MM.1S (cell line): ENCODE data around the gene ITSN1.

Experiments used
- DNase-seq: peaks from one replicate; pipeline ENCODE4 v3.0.0-alpha.2; 2015
- H2AFZ ChIP-seq: fragments of 300-600 bp; sonication (generic); 2 replicates; pipeline ENCODE4 v1.6.0; 2016; ENCODE audit warnings: antibody characterized with exemption, low read length
- H3F3A ChIP-seq: fragments of 300-600 bp; sonication (generic); 2 replicates; pipeline ENCODE4 v1.6.1; 2016; ENCODE audit warnings: mild to moderate bottlenecking, antibody characterized with exemption, low read length, moderate library complexity, mixed read lengths; ENCODE audit not compliant: insufficient read depth
- H3K27ac ChIP-seq: fragments of 300-600 bp; sonication (generic); 2 replicates; pipeline ENCODE4 v1.5.1; 2016; ENCODE audit warnings: mild to moderate bottlenecking, low read length
- H3K27me3 ChIP-seq: fragments of 300-600 bp; sonication (generic); replicated peaks from 2 replicates; pipeline ENCODE4 v1.6.0; 2016; ENCODE audit warnings: low read length; ENCODE audit not compliant: insufficient read depth
- H3K36me3 ChIP-seq: fragments of 300-600 bp; sonication (generic); replicated peaks from 2 replicates; pipeline ENCODE4 v1.6.1; 2016; ENCODE audit warnings: mild to moderate bottlenecking, low read length, mixed read lengths; ENCODE audit not compliant: insufficient read depth
- H3K4me1 ChIP-seq: fragments of 300-600 bp; sonication (generic); 2 replicates; pipeline ENCODE4 v1.6.1; 2016; ENCODE audit warnings: low read length, mixed read lengths
- H3K4me2 ChIP-seq: fragments of 300-600 bp; sonication (generic); 2 replicates; pipeline ENCODE4 v1.6.0; 2016; ENCODE audit warnings: low read depth, low read length
- H3K4me3 ChIP-seq: fragments of 300-600 bp; sonication (generic); 2 replicates; pipeline ENCODE4 v1.5.1; 2016; ENCODE audit warnings: low read length, mixed read lengths
- H3K79me2 ChIP-seq: fragments of 300-600 bp; sonication (generic); 2 replicates; pipeline ENCODE4 v1.6.1; 2016; ENCODE audit warnings: mixed run types, low read length, mixed read lengths
- H3K9ac ChIP-seq: fragments of 300-600 bp; sonication (generic); 2 replicates; pipeline ENCODE4 v1.6.1; 2016; ENCODE audit warnings: low read length, mixed read lengths
- H3K9me2 ChIP-seq: fragments of 300-600 bp; sonication (generic); replicated peaks from 2 replicates; pipeline ENCODE4 v1.6.1; 2016; ENCODE audit warnings: mild to moderate bottlenecking, low read length, mixed read lengths; ENCODE audit not compliant: insufficient read depth
- H3K9me3 ChIP-seq: fragments of 300-600 bp; sonication (generic); replicated peaks from 2 replicates; pipeline ENCODE4 v1.6.1; 2016; ENCODE audit warnings: mild to moderate bottlenecking, low read length, mixed read lengths; ENCODE audit not compliant: insufficient read depth
- H4K20me1 ChIP-seq: fragments of 300-600 bp; sonication (generic); 2 replicates; pipeline ENCODE4 v1.6.1; 2016; ENCODE audit warnings: mild to moderate bottlenecking, low read length, moderate library complexity, mixed read lengths; ENCODE audit not compliant: insufficient read depth
- EZH2 ChIP-seq: fragments of 300-600 bp; sonication (generic); optimal IDR thresholded peaks from 2 replicates; pipeline ENCODE3; 2017; ENCODE audit warnings: low read depth, mild to moderate bottlenecking, antibody characterized with exemption, low read length, mixed read lengths
- EZH2phosphoT487 ChIP-seq: fragments of 300-600 bp; sonication (generic); IDR thresholded peaks from 2 replicates; pipeline ENCODE4 v1.6.1; 2018; ENCODE audit warnings: antibody characterized with exemption, low read length
- TF ChIP-seq, protein P1 (sequence below): fragments of 300-600 bp; sonication (generic); IDR thresholded peaks from 2 replicates; pipeline ENCODE4 v1.5.1; 2016; ENCODE audit warnings: antibody characterized with exemption, low read length, mixed read lengths

The ITSN1 gene

DNA sequence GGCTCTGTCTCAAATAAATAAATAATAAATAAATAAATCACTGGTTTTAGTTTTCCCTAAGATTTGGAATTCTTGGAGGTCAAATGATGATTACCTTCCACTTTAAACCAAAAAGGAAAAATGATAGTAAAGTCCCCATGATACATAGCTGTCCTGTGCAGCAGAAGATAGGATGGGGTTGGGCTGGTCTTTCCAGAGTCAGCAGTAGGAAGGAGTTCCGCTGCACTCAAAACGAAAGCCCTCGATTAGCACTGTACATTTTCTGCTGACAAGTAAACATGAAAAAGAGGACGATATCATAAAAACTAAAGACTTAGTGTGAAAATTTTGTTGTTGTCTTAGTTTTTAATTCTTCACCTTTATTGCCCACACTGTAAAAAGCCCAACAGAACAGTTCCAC lies 193.6 kb downstream of the ITSN1 start:
- Histone ChIP-seq H3K9ac (no peak overlapping the region), H3K27ac (no peak overlapping the region), H3K79me2 (no peaks in the 10 kb centered on the region), H3K4me3 (no peak overlapping the region), H4K20me1 (no peaks in the 10 kb centered on the region), H3K9me3 (no peaks in the 10 kb centered on the region), H3K4me1 (no peaks in the 10 kb centered on the region), H3K36me3 (no peaks in the 10 kb centered on the region), H2AFZ (no peak overlapping the region), H3K9me2 (no peaks in the 10 kb centered on the region), H3F3A (no peaks in the 10 kb centered on the region), H3K27me3 (no peaks in the 10 kb centered on the region), H3K4me2 (no peak overlapping the region)
- DNase-seq: no peak
- TF ChIP-seq, protein P1, sequence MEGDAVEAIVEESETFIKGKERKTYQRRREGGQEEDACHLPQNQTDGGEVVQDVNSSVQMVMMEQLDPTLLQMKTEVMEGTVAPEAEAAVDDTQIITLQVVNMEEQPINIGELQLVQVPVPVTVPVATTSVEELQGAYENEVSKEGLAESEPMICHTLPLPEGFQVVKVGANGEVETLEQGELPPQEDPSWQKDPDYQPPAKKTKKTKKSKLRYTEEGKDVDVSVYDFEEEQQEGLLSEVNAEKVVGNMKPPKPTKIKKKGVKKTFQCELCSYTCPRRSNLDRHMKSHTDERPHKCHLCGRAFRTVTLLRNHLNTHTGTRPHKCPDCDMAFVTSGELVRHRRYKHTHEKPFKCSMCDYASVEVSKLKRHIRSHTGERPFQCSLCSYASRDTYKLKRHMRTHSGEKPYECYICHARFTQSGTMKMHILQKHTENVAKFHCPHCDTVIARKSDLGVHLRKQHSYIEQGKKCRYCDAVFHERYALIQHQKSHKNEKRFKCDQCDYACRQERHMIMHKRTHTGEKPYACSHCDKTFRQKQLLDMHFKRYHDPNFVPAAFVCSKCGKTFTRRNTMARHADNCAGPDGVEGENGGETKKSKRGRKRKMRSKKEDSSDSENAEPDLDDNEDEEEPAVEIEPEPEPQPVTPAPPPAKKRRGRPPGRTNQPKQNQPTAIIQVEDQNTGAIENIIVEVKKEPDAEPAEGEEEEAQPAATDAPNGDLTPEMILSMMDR: no peak
- TF ChIP-seq EZH2: no peak
- TF ChIP-seq EZH2phosphoT487: no peak

DNA sequence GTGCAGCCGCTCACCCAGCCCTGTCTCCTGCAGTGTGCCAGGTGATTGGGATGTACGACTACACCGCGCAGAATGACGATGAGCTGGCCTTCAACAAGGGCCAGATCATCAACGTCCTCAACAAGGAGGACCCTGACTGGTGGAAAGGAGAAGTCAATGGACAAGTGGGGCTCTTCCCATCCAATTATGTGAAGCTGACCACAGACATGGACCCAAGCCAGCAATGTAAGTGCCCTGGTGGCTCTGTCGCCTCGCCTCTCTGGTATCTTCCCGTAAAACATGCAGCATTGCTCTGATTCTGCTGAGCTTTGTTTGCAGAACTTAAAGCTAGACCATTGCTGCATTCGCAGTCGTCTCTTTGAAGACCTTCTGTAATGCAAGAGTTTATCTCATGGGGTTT lies 194.1 kb downstream of the ITSN1 start:
- H3K4me3 ChIP-seq: no peak overlapping the region
- no peak overlapping the region for H3K27ac ChIP-seq
- no peak overlapping the region for H2AFZ ChIP-seq
- H4K20me1 ChIP-seq: no peaks in the 10 kb centered on the region
- TF ChIP-seq, protein P1: no peak
- no peak for TF ChIP-seq EZH2phosphoT487
- TF ChIP-seq EZH2: no peak
- no peaks in the 10 kb centered on the region for H3F3A ChIP-seq
- H3K4me2 ChIP-seq: no peak overlapping the region
- H3K27me3 ChIP-seq: no peaks in the 10 kb centered on the region
- no peaks in the 10 kb centered on the region for H3K79me2 ChIP-seq
- no peaks in the 10 kb centered on the region for H3K9me2 ChIP-seq
- H3K4me1 ChIP-seq: no peaks in the 10 kb centered on the region
- no peaks in the 10 kb centered on the region for H3K36me3 ChIP-seq
- no peak for DNase-seq
- no peaks in the 10 kb centered on the region for H3K9me3 ChIP-seq
- H3K9ac ChIP-seq: no peak overlapping the region

DNA sequence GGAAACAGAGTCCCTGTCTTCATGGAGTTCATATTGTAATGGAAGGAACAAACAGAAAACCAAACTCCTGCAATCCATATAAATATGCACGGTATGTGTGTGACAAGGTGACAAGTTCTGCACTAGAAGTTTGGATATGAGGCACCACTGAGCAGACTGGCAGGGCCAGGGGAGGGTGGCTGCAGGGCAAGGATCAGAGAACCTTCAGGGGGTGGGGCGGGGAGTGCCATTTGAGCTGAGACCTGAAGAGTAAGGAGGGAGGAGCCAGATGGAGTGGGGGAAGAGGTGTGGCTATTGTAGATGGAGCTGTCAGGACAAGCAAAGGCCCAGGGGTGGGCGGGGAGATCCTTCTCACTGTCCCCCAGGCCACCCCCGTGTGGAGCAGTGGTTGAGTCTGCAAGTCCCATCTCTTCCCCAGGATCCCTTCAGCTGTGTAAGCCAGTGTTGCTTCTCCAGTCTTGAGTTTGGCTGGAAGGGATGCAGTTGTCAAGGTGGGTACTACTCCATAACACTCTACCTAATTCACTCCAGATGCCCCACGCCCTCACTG lies 196.9 kb downstream of the ITSN1 start:
- Histone ChIP-seq H2AFZ (no peak overlapping the region), H3K36me3 (no peaks in the 10 kb centered on the region), H4K20me1 (no peaks in the 10 kb centered on the region), H3K4me1 (no peaks in the 10 kb centered on the region), H3K4me2 (no peak overlapping the region), H3K9ac (no peak overlapping the region), H3K9me3 (no peaks in the 10 kb centered on the region), H3K79me2 (no peaks in the 10 kb centered on the region), H3F3A (no peaks in the 10 kb centered on the region), H3K9me2 (no peaks in the 10 kb centered on the region), H3K27me3 (no peaks in the 10 kb centered on the region), H3K27ac (no peak overlapping the region), H3K4me3 (no peak overlapping the region)
- TF ChIP-seq EZH2: no peak
- TF ChIP-seq EZH2phosphoT487: no peak
- TF ChIP-seq, protein P1: no peak
- no peak for DNase-seq
